Measurements from ENCODE around the gene HARBI1. TPM values are rescaled to one million over a fixed set of nuclear protein-coding genes. Genes with fewer than 3 reads are reported as not detected.

HARBI1 gene
- total RNA-seq, 1 donor from 2014 or later = 4.7 TPM

DNA sequence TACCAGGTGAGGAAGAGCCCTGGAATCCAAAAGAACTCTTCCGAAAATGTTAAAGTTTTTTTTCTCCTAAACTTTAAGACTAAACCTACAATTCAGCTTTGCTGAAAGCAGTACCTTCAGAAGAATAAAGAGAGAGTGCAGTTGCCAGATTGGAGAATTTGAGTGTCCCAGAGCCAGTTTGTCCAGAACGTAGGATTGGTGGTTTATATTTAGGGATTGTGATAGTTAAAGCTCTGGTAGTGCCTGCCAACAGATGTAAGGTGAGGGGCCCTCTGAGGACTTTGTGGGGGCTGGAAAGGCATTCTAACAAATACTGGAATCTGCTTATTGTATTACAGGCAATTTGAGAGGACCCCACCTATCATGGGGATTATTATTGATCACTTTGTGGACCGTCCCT lies 40.2 kb upstream of the HARBI1 start:
- H3K4me3 ChIP-seq (ENCODE audit: low read length in 3 of 3) = no peak overlapping the region
- H3K9me3 ChIP-seq (ENCODE audit: control insufficient read depth in 3 of 3, low read length in 3 of 3) = no peaks in the 10 kb centered on the region
- H3K9ac ChIP-seq (ENCODE audit: low read depth in 1 of 3, low read length in 3 of 3) = no peak overlapping the region
- H3K27me3 ChIP-seq (ENCODE audit: control insufficient read depth in 3 of 3, insufficient read depth in 3 of 3, low read length in 3 of 3) = no peaks in the 10 kb centered on the region
- H3K27ac ChIP-seq (ENCODE audit: low read depth, low read length) = no peak overlapping the region
- peaks cover 26 to 57% (median 57%) of the 10 kb centered on the region in 3 donors for H3K36me3 ChIP-seq (ENCODE audit: control insufficient read depth in 3 of 3, insufficient read depth in 3 of 3, low read length in 3 of 3)
- H3K4me1 ChIP-seq (ENCODE audit: control insufficient read depth in 3 of 3, insufficient read depth in 3 of 3, low read length in 3 of 3) = no peaks in the 10 kb centered on the region

DNA sequence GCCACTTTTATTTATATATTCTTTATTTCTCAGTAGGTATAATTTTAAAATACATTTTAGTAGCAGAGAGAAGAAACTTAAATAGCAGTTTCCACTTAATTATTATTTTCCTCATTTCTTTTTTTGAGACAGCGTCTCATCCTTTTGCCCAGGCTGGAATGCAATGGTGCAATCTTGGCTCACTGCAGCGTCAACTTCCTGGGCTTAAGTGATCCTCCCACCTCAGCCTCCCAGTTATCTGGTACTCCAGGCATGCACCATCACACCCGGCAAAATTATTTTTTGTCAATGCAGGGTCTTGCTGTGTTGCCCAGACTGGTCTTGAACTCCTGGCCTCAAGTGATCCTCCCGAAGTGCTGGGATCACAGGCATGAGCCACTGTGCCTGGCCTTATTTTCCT lies 38.6 kb upstream of the HARBI1 start:
- no peak overlapping the region for H3K4me3 ChIP-seq (ENCODE audit: low read length in 3 of 3)
- H3K27ac ChIP-seq (ENCODE audit: low read depth, low read length) = no peak overlapping the region
- no peak overlapping the region for H3K9ac ChIP-seq (ENCODE audit: low read depth in 1 of 3, low read length in 3 of 3)
- peaks cover 35 to 67% (median 66%) of the 10 kb centered on the region in 3 donors for H3K36me3 ChIP-seq (ENCODE audit: control insufficient read depth in 3 of 3, insufficient read depth in 3 of 3, low read length in 3 of 3)
- H3K9me3 ChIP-seq (ENCODE audit: control insufficient read depth in 3 of 3, low read length in 3 of 3) = no peaks in the 10 kb centered on the region
- no peaks in the 10 kb centered on the region for H3K4me1 ChIP-seq (ENCODE audit: control insufficient read depth in 3 of 3, insufficient read depth in 3 of 3, low read length in 3 of 3)
- no peaks in the 10 kb centered on the region for H3K27me3 ChIP-seq (ENCODE audit: control insufficient read depth in 3 of 3, insufficient read depth in 3 of 3, low read length in 3 of 3)

DNA sequence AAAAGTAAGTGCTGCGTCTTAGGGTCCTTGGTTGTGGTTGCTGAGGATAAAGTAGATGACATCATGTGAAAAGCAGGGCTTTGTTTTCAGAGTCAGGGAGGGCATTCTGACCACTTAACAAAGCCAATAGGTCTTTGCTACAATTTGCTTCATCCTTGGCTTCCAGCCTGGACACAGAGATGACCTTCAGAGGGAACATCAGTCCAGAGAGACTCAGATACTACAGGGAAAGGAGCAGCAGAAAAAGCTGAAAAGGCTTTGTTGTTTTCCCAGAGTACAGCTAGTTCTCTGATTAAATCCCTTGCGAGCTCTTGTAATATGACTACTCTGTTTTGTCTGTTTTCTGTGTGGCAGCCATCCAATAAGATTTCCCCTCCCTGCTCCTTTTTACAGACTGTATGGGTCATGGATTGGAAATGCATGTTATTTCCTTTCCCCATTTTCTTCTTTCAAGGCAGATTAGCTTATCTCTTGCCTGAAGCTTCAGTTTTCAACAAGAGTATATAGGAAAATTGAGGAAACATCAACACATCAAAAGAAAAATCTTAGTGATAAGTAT lies 32.2 kb upstream of the HARBI1 start:
- Histone ChIP-seq H3K27me3 (ENCODE audit: control insufficient read depth in 3 of 3, insufficient read depth in 3 of 3, low read length in 3 of 3) (no peaks in the 10 kb centered on the region), H3K4me1 (ENCODE audit: control insufficient read depth in 3 of 3, insufficient read depth in 3 of 3, low read length in 3 of 3) (peaks cover 0 to 11% (median 0%) of the 10 kb centered on the region in 3 donors), H3K9me3 (ENCODE audit: control insufficient read depth in 3 of 3, low read length in 3 of 3) (no peaks in the 10 kb centered on the region), H3K4me3 (ENCODE audit: low read length in 3 of 3) (no peak overlapping the region), H3K9ac (ENCODE audit: low read depth in 1 of 3, low read length in 3 of 3) (no peak overlapping the region), H3K27ac (ENCODE audit: low read depth, low read length) (peak overlapping the region; percentile 44), H3K36me3 (ENCODE audit: control insufficient read depth in 3 of 3, insufficient read depth in 3 of 3, low read length in 3 of 3) (peaks cover 32 to 62% (median 51%) of the 10 kb centered on the region in 3 donors)

GRCh38 chr11:46643986-46644385 lies 27.0 kb upstream of the HARBI1 start:
- no peaks in the 10 kb centered on the region for H3K9me3 ChIP-seq (ENCODE audit: control insufficient read depth in 3 of 3, low read length in 3 of 3)
- H3K36me3 ChIP-seq (ENCODE audit: control insufficient read depth in 3 of 3, insufficient read depth in 3 of 3, low read length in 3 of 3) = peaks cover 17 to 30% (median 30%) of the 10 kb centered on the region in 3 donors
- H3K9ac ChIP-seq (ENCODE audit: low read depth in 1 of 3, low read length in 3 of 3) = no peak overlapping the region
- H3K4me3 ChIP-seq (ENCODE audit: low read length in 3 of 3) = no peak overlapping the region
- H3K27ac ChIP-seq (ENCODE audit: low read depth, low read length) = no peak overlapping the region
- no peaks in the 10 kb centered on the region for H3K27me3 ChIP-seq (ENCODE audit: control insufficient read depth in 3 of 3, insufficient read depth in 3 of 3, low read length in 3 of 3)
- H3K4me1 ChIP-seq (ENCODE audit: control insufficient read depth in 3 of 3, insufficient read depth in 3 of 3, low read length in 3 of 3) = peaks cover 0 to under 1% (median 0%) of the 10 kb centered on the region in 3 donors

GRCh38 chr11:46643531-46643930 lies 26.5 kb upstream of the HARBI1 start:
- no peaks in the 10 kb centered on the region for H3K27me3 ChIP-seq (ENCODE audit: control insufficient read depth in 3 of 3, insufficient read depth in 3 of 3, low read length in 3 of 3)
- H3K36me3 ChIP-seq (ENCODE audit: control insufficient read depth in 3 of 3, insufficient read depth in 3 of 3, low read length in 3 of 3) = peaks cover 16 to 30% (median 30%) of the 10 kb centered on the region in 3 donors
- H3K4me1 ChIP-seq (ENCODE audit: control insufficient read depth in 3 of 3, insufficient read depth in 3 of 3, low read length in 3 of 3) = no peaks in the 10 kb centered on the region
- no peak overlapping the region for H3K9ac ChIP-seq (ENCODE audit: low read depth in 1 of 3, low read length in 3 of 3)
- no peak overlapping the region for H3K27ac ChIP-seq (ENCODE audit: low read depth, low read length)
- H3K9me3 ChIP-seq (ENCODE audit: control insufficient read depth in 3 of 3, low read length in 3 of 3) = no peaks in the 10 kb centered on the region
- H3K4me3 ChIP-seq (ENCODE audit: low read length in 3 of 3) = no peak overlapping the region

DNA sequence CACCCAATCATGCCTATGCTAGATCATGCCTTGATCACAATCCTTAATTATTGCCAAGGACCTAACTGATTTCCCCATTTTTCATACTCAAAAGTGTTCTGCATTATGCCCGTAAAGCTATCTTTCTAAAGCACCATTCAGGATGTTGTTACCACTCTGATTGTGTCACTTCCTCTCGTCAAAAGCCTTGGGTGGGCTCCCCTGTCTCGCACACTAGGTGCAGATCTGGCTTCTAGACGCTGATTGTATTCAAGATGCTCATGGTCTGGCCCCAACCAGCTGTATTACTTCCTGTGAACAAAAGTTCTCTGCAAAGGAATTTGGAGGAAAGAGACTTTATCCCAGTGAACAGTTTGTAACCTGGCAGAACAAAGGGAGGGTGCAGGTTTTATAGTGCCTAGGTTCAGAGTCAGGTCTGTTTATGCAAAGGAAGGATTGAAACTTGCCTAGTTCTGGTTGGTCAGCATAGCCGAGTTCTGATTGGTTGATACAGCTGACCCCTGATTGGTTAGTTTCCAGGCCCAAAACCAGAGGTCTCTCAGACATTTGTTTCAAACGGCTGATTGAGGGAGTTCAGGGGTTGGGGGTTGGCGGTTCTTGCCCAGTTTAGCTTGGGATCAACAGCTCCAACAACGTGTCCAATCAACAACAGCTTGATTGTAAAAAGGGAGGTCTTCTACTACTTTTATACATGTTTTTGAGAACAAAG lies 25.8 kb upstream of the HARBI1 start:
- no peaks in the 10 kb centered on the region for H3K9me3 ChIP-seq (ENCODE audit: control insufficient read depth in 3 of 3, low read length in 3 of 3)
- H3K9ac ChIP-seq (ENCODE audit: low read depth in 1 of 3, low read length in 3 of 3) = no peak overlapping the region
- H3K27me3 ChIP-seq (ENCODE audit: control insufficient read depth in 3 of 3, insufficient read depth in 3 of 3, low read length in 3 of 3) = no peaks in the 10 kb centered on the region
- no peak overlapping the region for H3K4me3 ChIP-seq (ENCODE audit: low read length in 3 of 3)
- no peak overlapping the region for H3K27ac ChIP-seq (ENCODE audit: low read depth, low read length)
- H3K4me1 ChIP-seq (ENCODE audit: control insufficient read depth in 3 of 3, insufficient read depth in 3 of 3, low read length in 3 of 3) = no peaks in the 10 kb centered on the region
- H3K36me3 ChIP-seq (ENCODE audit: control insufficient read depth in 3 of 3, insufficient read depth in 3 of 3, low read length in 3 of 3) = peaks cover 15 to 30% (median 29%) of the 10 kb centered on the region in 3 donors

DNA sequence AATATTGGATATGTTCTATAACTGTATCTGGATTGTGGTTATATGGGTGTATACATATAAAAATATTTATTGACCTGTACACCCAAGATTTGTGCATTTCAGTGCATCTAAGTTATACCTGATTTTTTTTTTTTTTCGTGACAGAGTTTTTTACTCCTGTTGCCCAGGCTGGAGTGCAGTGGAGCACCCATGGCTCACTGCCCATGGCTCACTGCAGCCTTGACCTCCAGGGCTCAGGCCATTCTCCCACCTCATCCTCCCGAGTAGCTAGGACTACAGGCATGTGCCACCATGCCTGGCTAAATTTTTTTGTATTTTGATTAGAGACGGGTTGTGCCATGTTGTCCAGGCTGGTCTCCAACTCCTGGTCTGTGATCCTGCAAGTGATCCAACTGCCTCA lies 24.6 kb upstream of the HARBI1 start:
- Histone ChIP-seq H3K36me3 (ENCODE audit: control insufficient read depth in 3 of 3, insufficient read depth in 3 of 3, low read length in 3 of 3) (peaks cover 9 to 20% (median 19%) of the 10 kb centered on the region in 3 donors), H3K27ac (ENCODE audit: low read depth, low read length) (no peak overlapping the region), H3K9ac (ENCODE audit: low read depth in 1 of 3, low read length in 3 of 3) (no peak overlapping the region), H3K4me1 (ENCODE audit: control insufficient read depth in 3 of 3, insufficient read depth in 3 of 3, low read length in 3 of 3) (no peaks in the 10 kb centered on the region), H3K27me3 (ENCODE audit: control insufficient read depth in 3 of 3, insufficient read depth in 3 of 3, low read length in 3 of 3) (no peaks in the 10 kb centered on the region), H3K9me3 (ENCODE audit: control insufficient read depth in 3 of 3, low read length in 3 of 3) (no peaks in the 10 kb centered on the region), H3K4me3 (ENCODE audit: low read length in 3 of 3) (no peak overlapping the region)

GRCh38 chr11:46640036-46640788 lies 23.2 kb upstream of the HARBI1 start:
- no peaks in the 10 kb centered on the region for H3K27me3 ChIP-seq (ENCODE audit: control insufficient read depth in 3 of 3, insufficient read depth in 3 of 3, low read length in 3 of 3)
- H3K9me3 ChIP-seq (ENCODE audit: control insufficient read depth in 3 of 3, low read length in 3 of 3) = no peaks in the 10 kb centered on the region
- H3K9ac ChIP-seq (ENCODE audit: low read depth in 1 of 3, low read length in 3 of 3) = no peak overlapping the region
- H3K36me3 ChIP-seq (ENCODE audit: control insufficient read depth in 3 of 3, insufficient read depth in 3 of 3, low read length in 3 of 3) = peaks cover 0 to 14% (median 5%) of the 10 kb centered on the region in 3 donors
- no peak overlapping the region for H3K27ac ChIP-seq (ENCODE audit: low read depth, low read length)
- no peaks in the 10 kb centered on the region for H3K4me1 ChIP-seq (ENCODE audit: control insufficient read depth in 3 of 3, insufficient read depth in 3 of 3, low read length in 3 of 3)
- H3K4me3 ChIP-seq (ENCODE audit: low read length in 3 of 3) = no peak overlapping the region

DNA sequence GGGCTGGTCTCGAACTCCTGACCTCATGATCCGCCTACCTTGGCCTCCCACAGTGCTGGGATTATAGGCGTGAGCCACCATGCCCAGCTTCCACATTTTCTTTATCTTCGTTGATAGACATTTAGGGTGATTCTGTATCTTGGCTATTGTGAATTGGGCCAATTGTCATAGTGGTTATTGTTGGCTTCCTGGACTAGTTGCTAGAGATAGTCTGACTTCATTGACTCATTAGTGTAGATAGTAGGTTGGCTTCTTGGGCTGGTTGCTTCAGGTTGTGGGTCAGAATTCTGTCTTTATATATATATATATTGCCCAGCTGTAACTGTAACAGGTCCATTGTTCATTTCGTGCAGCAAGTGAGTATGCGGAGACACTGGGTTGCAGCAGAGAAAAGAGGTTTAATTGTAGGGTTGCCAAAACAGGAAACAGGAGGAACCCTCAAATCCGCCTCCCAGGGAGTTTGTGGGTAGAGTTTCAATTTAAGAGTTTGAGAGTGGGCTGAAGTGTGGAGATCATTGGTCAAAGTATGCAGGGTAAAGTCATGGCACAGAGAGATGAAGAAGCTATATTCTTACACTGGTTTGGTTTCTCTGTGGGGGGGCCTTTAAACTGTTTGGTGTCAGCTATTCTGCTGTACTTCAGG lies 22.3 kb upstream of the HARBI1 start:
- H3K27me3 ChIP-seq (ENCODE audit: control insufficient read depth in 3 of 3, insufficient read depth in 3 of 3, low read length in 3 of 3) = no peaks in the 10 kb centered on the region
- no peaks in the 10 kb centered on the region for H3K4me1 ChIP-seq (ENCODE audit: control insufficient read depth in 3 of 3, insufficient read depth in 3 of 3, low read length in 3 of 3)
- no peak overlapping the region for H3K4me3 ChIP-seq (ENCODE audit: low read length in 3 of 3)
- H3K27ac ChIP-seq (ENCODE audit: low read depth, low read length) = no peak overlapping the region
- no peak overlapping the region for H3K9ac ChIP-seq (ENCODE audit: low read depth in 1 of 3, low read length in 3 of 3)
- H3K9me3 ChIP-seq (ENCODE audit: control insufficient read depth in 3 of 3, low read length in 3 of 3) = no peaks in the 10 kb centered on the region
- peaks cover 0 to 8% (median 0%) of the 10 kb centered on the region in 3 donors for H3K36me3 ChIP-seq (ENCODE audit: control insufficient read depth in 3 of 3, insufficient read depth in 3 of 3, low read length in 3 of 3)
